ENCODE results near the gene UNC45B. TPM values are rescaled to one million over a fixed set of nuclear protein-coding genes. Genes with fewer than 3 reads are reported as not detected.

UNC45B gene
- total and polyA plus RNA-seq, 2 donors (not counting 1 experiment from before 2014, with no cell fraction given): not detected

DNA sequence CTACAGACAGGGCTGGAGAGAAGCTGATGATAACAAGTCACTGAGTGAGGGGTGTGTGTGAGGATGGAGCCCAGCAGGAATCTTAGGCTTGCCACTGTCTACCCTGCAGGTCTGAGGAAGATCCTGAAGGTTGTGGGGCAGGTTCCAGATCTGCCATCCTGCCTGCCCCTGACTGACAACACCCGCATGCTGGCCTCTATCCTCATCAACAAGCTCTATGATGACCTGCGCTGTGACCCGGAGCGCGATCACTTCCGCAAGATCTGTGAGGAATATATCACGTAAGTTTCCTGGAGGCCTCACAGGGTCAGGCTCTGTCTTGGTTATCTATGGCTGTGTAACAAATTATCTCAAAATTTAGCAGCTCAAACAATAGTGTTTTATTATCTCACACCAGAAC lies 16.3 kb downstream of the UNC45B start:
- Histone ChIP-seq H3K27ac (ENCODE audit: low read length in 2 of 2) (no peak overlapping the region), H2AFZ (ENCODE audit: insufficient read depth, low read depth, low read length, poor library complexity, severe bottlenecking) (no peak overlapping the region), H3K27me3 (replicated peaks in 1 of 4; ENCODE audit: control extremely low read depth in 1 of 4, control insufficient read depth in 3 of 4, insufficient read depth in 4 of 4, low read length in 3 of 4) (peaks cover 0 to 21% (median 9%) of the 10 kb centered on the region in 4 experiments), H3K79me2 (ENCODE audit: control insufficient read depth, insufficient read depth, low read length) (no peaks in the 10 kb centered on the region), H3K4me3 (ENCODE audit: control extremely low read depth in 1 of 5, extremely low read depth in 1 of 5, insufficient read depth in 1 of 5, low read depth in 2 of 5, low read length in 4 of 5) (no peak overlapping the region), H4K20me1 (ENCODE audit: control insufficient read depth, insufficient read depth, low read length, poor library complexity, severe bottlenecking) (no peaks in the 10 kb centered on the region), H3K9me3 (ENCODE audit: control extremely low read depth in 1 of 3, control insufficient read depth in 2 of 3, insufficient read depth in 1 of 3, low read length in 2 of 3) (no peaks in the 10 kb centered on the region), H3K4me1 (ENCODE audit: control insufficient read depth in 2 of 2, insufficient read depth in 2 of 2, low read length in 2 of 2) (no peaks in the 10 kb centered on the region), H3K4me2 (replicated peaks; ENCODE audit: low read depth, low read length, poor library complexity, severe bottlenecking) (no peak overlapping the region), H3K9ac (ENCODE audit: low read length) (no peak overlapping the region), H3K36me3 (replicated peaks in 1 of 2; ENCODE audit: control extremely low read depth in 1 of 2, control insufficient read depth in 1 of 2, extremely low read depth in 1 of 2, insufficient read depth in 2 of 2, low read length in 1 of 2) (no peaks in the 10 kb centered on the region)
- Mint-ChIP-seq H3K27me3 (peaks cover 53% of the 10 kb centered on the region), H3K9me3 (ENCODE audit: insufficient read depth) (no peaks in the 10 kb centered on the region), H3K4me1 (no peaks in the 10 kb centered on the region), H3K4me3 (no peak overlapping the region), H3K27ac (no peak overlapping the region)
- DNase-seq (no peak), ATAC-seq (ENCODE audit: low read depth) (no peak)
- WGBS (ENCODE audit: insufficient coverage): no CpG with 5 or more reads among the region's 7 CpGs
- TF ChIP-seq, protein P1, sequence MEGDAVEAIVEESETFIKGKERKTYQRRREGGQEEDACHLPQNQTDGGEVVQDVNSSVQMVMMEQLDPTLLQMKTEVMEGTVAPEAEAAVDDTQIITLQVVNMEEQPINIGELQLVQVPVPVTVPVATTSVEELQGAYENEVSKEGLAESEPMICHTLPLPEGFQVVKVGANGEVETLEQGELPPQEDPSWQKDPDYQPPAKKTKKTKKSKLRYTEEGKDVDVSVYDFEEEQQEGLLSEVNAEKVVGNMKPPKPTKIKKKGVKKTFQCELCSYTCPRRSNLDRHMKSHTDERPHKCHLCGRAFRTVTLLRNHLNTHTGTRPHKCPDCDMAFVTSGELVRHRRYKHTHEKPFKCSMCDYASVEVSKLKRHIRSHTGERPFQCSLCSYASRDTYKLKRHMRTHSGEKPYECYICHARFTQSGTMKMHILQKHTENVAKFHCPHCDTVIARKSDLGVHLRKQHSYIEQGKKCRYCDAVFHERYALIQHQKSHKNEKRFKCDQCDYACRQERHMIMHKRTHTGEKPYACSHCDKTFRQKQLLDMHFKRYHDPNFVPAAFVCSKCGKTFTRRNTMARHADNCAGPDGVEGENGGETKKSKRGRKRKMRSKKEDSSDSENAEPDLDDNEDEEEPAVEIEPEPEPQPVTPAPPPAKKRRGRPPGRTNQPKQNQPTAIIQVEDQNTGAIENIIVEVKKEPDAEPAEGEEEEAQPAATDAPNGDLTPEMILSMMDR (IDR thresholded peaks at IDR 0.05): no peak
- TF ChIP-seq EZH2 (IDR thresholded peaks at IDR 0.05; ENCODE audit: borderline replicate concordance, insufficient read depth, low read depth, low read length, poor library complexity, severe bottlenecking): no peak
- ChIA-PET CTCF (interaction anchor here (0.9 kb wide), 1 partner anchor 375 kb away, joined by 3 read pairs; no protein-coding TSS in a partner anchor), POLR2A (no interaction called here)
- intact Hi-C loops (cut with micrococcal nuclease): no loop called here

DNA sequence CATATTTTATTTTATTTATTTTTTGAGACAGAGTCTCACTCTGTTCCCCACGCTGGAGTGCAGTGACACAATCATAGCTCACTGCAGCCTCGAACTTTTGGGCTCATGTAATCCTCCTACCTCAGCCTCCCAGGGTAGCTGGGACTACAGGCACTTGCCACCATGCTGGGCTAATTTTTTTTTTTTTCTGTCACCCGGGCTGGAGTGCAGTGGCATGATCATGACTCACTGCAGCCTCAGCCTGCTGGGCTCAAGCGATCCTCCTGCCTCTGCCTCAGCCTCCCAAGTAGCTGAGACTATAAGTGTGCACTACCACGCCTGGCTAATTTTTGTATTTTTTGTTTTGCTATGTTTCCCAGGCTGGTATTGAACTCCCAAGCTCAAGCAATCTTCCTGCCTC lies 17.1 kb downstream of the UNC45B start:
- Histone ChIP-seq H3K9ac (ENCODE audit: low read length) (no peak overlapping the region), H3K9me3 (ENCODE audit: control extremely low read depth in 1 of 3, control insufficient read depth in 2 of 3, insufficient read depth in 1 of 3, low read length in 2 of 3) (no peaks in the 10 kb centered on the region), H2AFZ (ENCODE audit: insufficient read depth, low read depth, low read length, poor library complexity, severe bottlenecking) (no peak overlapping the region), H4K20me1 (ENCODE audit: control insufficient read depth, insufficient read depth, low read length, poor library complexity, severe bottlenecking) (no peaks in the 10 kb centered on the region), H3K79me2 (ENCODE audit: control insufficient read depth, insufficient read depth, low read length) (no peaks in the 10 kb centered on the region), H3K36me3 (replicated peaks in 1 of 2; ENCODE audit: control extremely low read depth in 1 of 2, control insufficient read depth in 1 of 2, extremely low read depth in 1 of 2, insufficient read depth in 2 of 2, low read length in 1 of 2) (no peaks in the 10 kb centered on the region), H3K4me3 (ENCODE audit: control extremely low read depth in 1 of 5, extremely low read depth in 1 of 5, insufficient read depth in 1 of 5, low read depth in 2 of 5, low read length in 4 of 5) (no peak overlapping the region), H3K27ac (ENCODE audit: low read length in 2 of 2) (no peak overlapping the region), H3K4me1 (ENCODE audit: control insufficient read depth in 2 of 2, insufficient read depth in 2 of 2, low read length in 2 of 2) (no peaks in the 10 kb centered on the region), H3K27me3 (replicated peaks in 1 of 4; ENCODE audit: control extremely low read depth in 1 of 4, control insufficient read depth in 3 of 4, insufficient read depth in 4 of 4, low read length in 3 of 4) (peaks cover 0 to 21% (median 9%) of the 10 kb centered on the region in 4 experiments), H3K4me2 (replicated peaks; ENCODE audit: low read depth, low read length, poor library complexity, severe bottlenecking) (no peak overlapping the region)
- Mint-ChIP-seq H3K4me3 (no peak overlapping the region), H3K9me3 (ENCODE audit: insufficient read depth) (no peaks in the 10 kb centered on the region), H3K27me3 (peaks cover 51% of the 10 kb centered on the region), H3K4me1 (no peaks in the 10 kb centered on the region), H3K27ac (no peak overlapping the region)
- intact Hi-C loops (cut with micrococcal nuclease): no loop called here
- TF ChIP-seq, protein P1 (IDR thresholded peaks at IDR 0.05): no peak
- TF ChIP-seq EZH2 (IDR thresholded peaks at IDR 0.05; ENCODE audit: borderline replicate concordance, insufficient read depth, low read depth, low read length, poor library complexity, severe bottlenecking): no peak
- CTCF ChIA-PET: interaction anchor here (0.9 kb wide), 1 partner anchor 375 kb away, joined by 3 read pairs; no protein-coding TSS in a partner anchor
- no peak for DNase-seq
- ATAC-seq (ENCODE audit: low read depth): no peak
- POLR2A ChIA-PET: no interaction called here
- WGBS (ENCODE audit: insufficient coverage): 67% methylated on average over 4 of the region's 5 CpGs

All from B cell (primary cell).